Mucosa of stomach (tissue), 1 donor: Measurements from ENCODE around the gene EXOC6B.

Source experiments
- H3K27me3 ChIP-seq: one replicate; pipeline ENCODE4 v1.7.0; 2013; ENCODE audit warnings: mild to moderate bottlenecking, low read length; ENCODE audit not compliant: control insufficient read depth, insufficient read depth
- H3K36me3 ChIP-seq: one replicate; pipeline ENCODE4 v1.7.0; 2013; ENCODE audit warnings: low read length; ENCODE audit not compliant: control insufficient read depth, insufficient read depth
- H3K4me1 ChIP-seq: one replicate; pipeline ENCODE4 v1.7.0; 2013; ENCODE audit warnings: mild to moderate bottlenecking, low read length; ENCODE audit not compliant: control insufficient read depth, insufficient read depth
- H3K4me3 ChIP-seq: one replicate; pipeline ENCODE4 v1.7.0; 2013; ENCODE audit warnings: low read length
- H3K9ac ChIP-seq: one replicate; pipeline ENCODE4 v1.7.0; 2013; ENCODE audit warnings: mild to moderate bottlenecking, low read length, moderate library complexity
- H3K9me3 ChIP-seq: one replicate; pipeline ENCODE4 v1.7.0; 2013; ENCODE audit warnings: mild to moderate bottlenecking, low read length, moderate library complexity; ENCODE audit not compliant: control insufficient read depth
- donor health status: Pancreatic carcinoma.

The EXOC6B gene

DNA sequence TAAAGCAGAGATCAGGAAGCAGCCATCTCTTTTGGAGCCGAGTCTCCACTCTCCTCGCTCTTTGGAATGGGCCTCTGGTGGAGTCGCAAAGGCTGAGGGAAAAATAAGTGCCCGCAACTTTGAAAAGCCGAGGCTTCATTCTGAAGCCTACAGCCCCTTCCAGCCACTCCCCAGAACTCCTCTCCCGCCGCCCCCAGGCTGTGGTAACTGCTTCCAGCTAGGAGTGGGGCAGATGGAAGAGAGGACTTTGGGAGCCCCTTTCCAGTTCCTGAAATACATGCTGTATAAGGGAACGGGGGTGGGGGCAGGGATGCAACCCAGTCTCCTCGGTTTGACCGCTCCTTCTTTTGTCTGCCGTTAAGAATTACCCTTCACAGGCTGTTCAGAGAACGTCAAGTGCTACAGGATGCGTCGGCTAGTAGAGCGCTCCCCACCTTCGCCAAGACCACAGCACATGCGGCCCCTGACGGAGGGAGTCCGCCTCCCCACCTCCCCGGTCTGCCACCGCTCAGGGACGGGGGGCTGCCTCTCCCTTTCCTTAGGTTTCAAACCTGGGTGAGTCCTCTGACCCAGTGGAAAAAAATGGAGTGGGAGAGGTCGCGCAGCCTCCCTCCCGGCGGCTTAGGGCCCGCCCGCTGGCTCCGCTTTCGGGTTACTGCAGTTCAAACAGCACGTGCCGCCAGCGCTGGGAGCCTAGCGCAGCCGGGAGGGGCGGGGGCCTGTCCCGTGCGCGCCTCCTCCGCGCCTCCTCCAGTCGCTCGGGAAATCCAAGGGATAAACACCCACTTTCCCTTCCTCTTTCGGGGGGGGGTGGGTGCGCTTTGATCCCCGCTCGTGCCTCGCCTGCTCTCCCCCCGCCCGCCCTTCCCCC is 683.0 kb downstream of the EXOC6B start:
- Histone ChIP-seq H3K4me3 (no peak overlapping the region), H3K36me3 (no peaks in the 10 kb centered on the region), H3K27me3 (peaks cover 76% of the 10 kb centered on the region), H3K9me3 (no peaks in the 10 kb centered on the region), H3K9ac (no peak overlapping the region), H3K4me1 (peaks cover 49% of the 10 kb centered on the region)

DNA sequence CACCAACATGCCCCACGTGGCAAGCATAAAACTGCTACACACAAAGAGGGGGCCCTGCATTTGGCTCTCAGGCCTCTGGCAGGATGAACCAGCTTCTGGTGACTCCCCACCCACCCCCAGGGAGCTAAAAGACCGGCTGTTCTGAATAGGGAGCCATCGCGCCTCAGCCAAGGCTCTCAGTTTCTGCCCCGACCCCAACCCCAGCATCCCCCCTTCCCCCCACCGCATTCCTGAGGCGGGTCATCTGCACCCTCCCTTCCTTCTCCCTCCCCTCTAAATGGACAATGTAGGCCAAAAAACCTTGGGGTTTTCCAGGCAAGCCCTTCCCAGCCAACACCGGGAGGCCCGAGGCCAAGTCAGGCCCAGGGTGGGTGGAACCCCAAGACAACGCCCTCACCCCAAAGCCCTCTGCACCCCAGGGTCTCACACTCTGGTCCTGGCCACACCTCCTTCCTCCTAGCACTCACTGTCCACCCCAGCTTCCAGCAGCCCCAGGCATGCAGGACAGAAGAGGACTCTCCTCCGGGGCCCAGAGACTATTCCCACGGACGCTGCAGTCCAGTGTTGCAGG is 683.9 kb downstream of the EXOC6B start:
- peaks cover 75% of the 10 kb centered on the region for H3K27me3 ChIP-seq
- peaks cover 45% of the 10 kb centered on the region for H3K4me1 ChIP-seq

DNA sequence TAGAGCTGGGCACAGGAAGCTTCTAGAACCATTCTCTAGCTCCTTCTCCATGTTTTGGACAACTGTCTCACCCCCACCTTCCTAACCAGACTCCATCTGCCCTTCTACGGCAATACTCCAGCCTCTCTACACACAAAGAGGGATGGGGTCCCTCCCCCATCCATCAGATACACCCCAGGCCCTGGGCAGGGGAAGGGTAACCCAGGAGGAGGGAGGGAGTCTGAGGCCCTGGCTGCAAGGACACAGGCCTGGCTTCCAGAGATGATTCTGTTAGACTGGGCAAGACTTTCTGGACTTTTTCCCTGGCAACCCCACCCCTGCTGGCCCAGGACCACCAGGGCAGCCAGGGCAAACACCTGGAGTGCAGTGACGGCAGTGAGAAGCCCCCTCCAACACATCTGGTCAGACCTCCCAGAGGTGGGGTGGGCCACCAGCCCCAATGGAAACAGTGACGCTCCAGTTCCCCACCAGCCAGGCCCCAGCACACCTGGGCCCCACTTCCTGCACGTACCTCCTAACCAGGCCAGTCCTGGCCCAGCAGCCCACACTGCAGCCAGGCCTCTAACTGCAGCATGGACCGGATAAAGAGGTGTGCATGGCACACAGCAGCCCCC is 684.7 kb downstream of the EXOC6B start:
- H3K4me1 ChIP-seq = peaks cover 37% of the 10 kb centered on the region
- H3K9ac ChIP-seq = no peak overlapping the region
- H3K9me3 ChIP-seq = no peaks in the 10 kb centered on the region
- H3K27me3 ChIP-seq = peaks cover 71% of the 10 kb centered on the region
- H3K36me3 ChIP-seq = no peaks in the 10 kb centered on the region
- H3K4me3 ChIP-seq = no peak overlapping the region

More for the DNA sequence above, 683.9 kb downstream of the EXOC6B start:
- Histone ChIP-seq H3K36me3 (no peaks in the 10 kb centered on the region), H3K9me3 (no peaks in the 10 kb centered on the region), H3K4me3 (no peak overlapping the region), H3K9ac (no peak overlapping the region)

DNA sequence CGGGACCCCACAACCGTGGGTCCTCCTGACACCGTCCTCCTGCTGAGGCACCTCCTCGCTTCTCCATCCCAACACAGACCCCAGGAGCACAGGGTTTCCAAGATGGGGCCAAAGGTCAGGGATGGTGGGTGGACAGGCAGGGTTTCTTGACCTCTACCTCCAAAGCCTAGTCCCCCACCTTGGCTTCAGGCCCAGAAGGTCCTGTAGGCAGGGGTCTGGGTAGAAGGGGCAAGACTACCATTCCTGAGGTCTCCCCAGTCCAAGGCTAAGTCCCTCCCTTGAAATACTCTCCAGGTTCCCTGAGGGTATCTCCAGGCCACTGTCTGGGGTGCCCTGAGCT is 685.2 kb downstream of the EXOC6B start:
- H3K9me3 ChIP-seq = no peaks in the 10 kb centered on the region
- peaks cover 33% of the 10 kb centered on the region for H3K4me1 ChIP-seq
- peaks cover 66% of the 10 kb centered on the region for H3K27me3 ChIP-seq
- H3K9ac ChIP-seq = no peak overlapping the region
- H3K36me3 ChIP-seq = no peaks in the 10 kb centered on the region
- no peak overlapping the region for H3K4me3 ChIP-seq

DNA sequence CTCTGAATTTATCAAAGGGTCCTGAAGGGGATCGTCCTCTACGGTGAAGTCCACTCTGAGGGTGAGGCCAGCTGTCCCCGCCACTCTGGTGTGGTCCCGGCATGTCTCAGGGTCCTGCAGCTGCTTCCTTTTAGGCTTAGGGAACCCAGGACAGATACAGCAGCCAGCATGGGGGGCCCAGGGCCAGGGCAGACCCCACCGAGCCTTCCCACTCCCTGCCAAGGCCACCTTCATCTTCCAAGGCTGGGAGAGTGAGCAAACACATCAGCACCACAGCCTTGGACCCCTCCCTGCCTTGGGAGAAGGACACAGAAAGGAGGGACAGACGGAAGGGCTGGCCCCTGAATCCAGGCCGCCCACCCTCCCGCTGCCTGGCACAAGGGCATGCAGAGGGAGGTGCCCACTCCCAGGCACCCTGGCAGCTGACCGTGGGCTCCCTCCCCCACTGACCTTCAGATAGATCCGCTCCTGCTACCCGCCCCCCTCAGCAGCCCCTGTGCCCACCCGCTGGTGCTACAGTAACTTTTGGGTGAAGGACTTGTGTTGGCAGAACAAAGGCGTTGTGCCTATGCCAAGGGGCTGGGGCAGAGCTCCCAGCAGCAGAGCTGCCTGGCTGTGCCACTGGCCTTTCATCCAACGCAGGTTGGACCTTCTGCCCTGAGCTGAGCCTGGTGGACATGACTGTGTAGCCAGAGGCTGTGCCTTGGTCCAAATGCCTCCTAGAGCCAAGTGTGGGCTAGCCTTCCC is 685.8 kb downstream of the EXOC6B start:
- Histone ChIP-seq H3K36me3 (no peaks in the 10 kb centered on the region), H3K4me3 (no peak overlapping the region), H3K9ac (no peak overlapping the region), H3K4me1 (peaks cover 29% of the 10 kb centered on the region), H3K27me3 (peaks cover 60% of the 10 kb centered on the region), H3K9me3 (no peaks in the 10 kb centered on the region)

DNA sequence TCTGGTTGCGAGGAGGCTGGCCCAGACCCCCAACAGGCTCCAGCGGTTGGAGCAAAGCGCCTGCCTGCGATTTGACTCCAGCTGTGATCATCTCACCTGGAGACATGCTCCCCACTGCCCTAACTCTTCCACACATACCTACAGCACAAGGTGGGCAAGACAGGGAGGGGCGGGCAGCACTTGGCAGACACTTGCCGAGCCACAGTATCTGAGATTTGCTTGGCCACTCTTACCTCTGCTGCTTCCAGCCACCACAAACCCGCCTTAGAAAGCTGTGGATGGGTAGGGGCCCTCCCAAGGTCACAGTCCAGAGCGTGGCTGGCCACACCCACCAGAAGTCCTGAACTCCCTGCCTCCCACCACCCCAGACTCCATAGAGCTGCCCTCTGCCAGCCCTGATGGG is 686.4 kb downstream of the EXOC6B start:
- H3K4me3 ChIP-seq = no peak overlapping the region
- H3K9ac ChIP-seq = no peak overlapping the region
- peaks cover 23% of the 10 kb centered on the region for H3K4me1 ChIP-seq
- H3K36me3 ChIP-seq = no peaks in the 10 kb centered on the region
- H3K9me3 ChIP-seq = no peaks in the 10 kb centered on the region
- H3K27me3 ChIP-seq = peaks cover 55% of the 10 kb centered on the region

DNA sequence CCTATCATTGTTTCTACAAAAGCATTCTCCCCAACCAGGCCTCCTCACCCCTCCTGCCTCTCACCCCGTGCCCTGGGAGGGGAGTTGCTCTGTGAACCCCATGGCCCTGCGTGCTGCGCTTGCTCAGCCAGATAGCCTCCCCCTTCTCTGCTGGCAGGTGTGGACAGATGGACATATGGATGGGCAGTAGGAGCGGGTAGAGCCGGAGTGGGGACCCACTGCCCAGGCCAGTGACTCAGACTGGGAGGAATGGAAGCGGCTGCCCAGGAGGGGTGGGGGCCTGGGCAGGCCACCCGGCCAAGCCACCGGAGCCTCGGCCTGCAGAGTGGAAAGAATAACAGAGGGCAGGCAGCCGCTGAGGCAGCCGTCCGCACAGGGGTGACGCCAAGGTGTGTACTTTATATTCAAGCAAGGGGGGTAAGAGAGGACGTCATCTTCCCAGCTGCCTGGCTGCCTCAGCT is 686.9 kb downstream of the EXOC6B start:
- H3K4me1 ChIP-seq = peaks cover 23% of the 10 kb centered on the region
- H3K9ac ChIP-seq = no peak overlapping the region

DNA sequence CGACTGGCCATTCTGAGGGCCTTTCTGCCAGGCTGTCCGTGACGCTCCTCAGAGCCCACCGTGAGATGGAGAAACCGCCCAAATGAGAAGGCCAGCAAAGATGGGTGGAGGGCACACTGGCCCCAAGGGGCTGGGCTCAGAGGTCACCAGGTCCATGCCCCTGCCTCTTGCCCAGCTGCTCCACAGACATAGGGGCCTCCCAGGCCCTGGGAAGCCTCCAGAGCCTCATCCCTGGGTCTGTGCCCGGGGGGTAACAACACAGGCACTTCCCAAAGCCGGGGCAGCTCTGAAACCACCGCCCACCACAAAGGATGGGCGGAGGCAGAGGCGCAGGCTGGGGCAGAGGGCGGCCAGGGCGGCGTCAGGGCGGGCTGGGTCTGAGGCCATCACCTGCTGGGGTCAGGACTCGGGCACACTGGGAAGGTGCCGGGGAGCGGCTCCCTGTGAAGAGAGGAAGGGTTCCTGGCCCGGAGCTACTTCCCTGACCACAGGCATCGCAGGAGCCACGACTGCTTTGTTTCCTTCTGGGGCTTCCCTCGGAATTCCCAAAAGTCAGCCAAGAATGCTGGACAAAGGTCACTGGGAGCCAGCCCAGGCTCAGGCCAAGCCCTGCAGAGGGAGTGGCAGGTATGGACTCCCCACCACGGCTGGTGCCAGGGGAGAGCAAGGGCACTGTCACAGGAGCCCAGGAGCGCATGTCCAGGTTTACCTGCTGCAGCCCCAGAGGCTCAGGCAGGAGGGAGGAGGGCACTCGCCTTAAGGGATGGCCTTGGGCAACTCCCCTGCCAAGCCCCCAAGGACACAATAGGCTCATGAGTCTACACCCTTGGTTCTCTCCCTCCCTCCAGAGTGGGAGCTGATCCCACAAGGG is 687.6 kb downstream of the EXOC6B start:
- H3K36me3 ChIP-seq = no peaks in the 10 kb centered on the region
- H3K4me3 ChIP-seq = no peak overlapping the region
- H3K9ac ChIP-seq = no peak overlapping the region
- H3K27me3 ChIP-seq = peaks cover 45% of the 10 kb centered on the region
- H3K4me1 ChIP-seq = peaks cover 17% of the 10 kb centered on the region
- no peaks in the 10 kb centered on the region for H3K9me3 ChIP-seq

More for the DNA sequence above, 686.9 kb downstream of the EXOC6B start:
- H3K9me3 ChIP-seq = no peaks in the 10 kb centered on the region
- peaks cover 52% of the 10 kb centered on the region for H3K27me3 ChIP-seq
- H3K4me3 ChIP-seq = no peak overlapping the region
- H3K36me3 ChIP-seq = no peaks in the 10 kb centered on the region

DNA sequence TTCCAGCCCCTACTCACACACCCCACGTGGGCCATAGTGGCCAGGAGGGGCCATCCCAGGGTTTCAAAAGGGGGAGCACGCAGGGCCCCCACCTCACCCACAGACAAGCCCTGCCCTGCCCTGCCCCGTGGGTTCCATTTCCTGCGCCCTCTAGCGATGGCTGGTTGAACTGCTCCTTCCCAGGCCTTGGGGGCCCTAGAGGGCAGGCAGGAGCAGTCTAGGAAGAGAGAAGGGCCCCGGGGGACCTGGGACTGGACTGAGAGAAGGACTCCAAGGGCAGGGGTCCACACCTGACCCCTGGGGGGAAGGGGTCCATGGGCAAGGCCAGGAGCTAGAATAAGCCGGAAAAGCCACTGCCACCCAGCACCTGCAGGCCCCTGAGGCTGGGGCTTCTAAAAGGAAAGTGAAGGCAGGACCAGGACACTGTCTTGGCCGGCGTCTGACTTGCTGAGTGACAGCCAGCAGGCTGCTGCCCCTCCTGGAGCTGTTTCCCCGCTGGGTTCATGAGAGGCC is 688.3 kb downstream of the EXOC6B start:
- Histone ChIP-seq H3K9me3 (no peaks in the 10 kb centered on the region), H3K27me3 (peaks cover 39% of the 10 kb centered on the region), H3K9ac (no peak overlapping the region), H3K4me1 (peaks cover 17% of the 10 kb centered on the region), H3K4me3 (no peak overlapping the region), H3K36me3 (no peaks in the 10 kb centered on the region)

DNA sequence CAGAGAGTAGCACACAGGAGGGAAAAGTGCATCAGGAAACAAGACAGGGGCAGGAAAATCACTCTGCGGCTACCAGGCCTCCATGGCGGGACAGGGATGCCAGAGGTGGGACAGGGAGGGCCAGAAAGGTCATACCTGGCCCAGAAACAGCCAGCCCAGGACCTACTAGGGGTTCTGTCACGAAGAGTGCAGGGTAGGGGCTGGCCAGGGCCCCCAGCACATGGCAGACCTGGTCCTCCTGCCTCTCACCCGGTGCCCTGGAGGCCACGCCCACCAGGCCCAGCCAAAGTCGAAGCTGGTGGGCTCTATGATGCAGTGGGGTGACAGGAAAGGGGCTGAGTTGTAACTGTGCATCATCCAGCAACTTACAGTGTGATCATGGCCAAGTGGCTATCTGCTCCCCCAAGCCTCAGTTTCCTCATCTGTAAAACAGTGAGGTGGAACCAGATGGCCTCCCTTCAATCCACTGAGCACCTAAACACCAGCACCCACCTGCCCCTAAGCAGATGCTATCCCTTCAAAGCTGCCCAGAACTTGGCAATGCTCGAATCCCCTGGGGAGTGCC is 688.8 kb downstream of the EXOC6B start:
- H3K9ac ChIP-seq = no peak overlapping the region
- no peak overlapping the region for H3K4me3 ChIP-seq
- H3K4me1 ChIP-seq = peaks cover 17% of the 10 kb centered on the region
- no peaks in the 10 kb centered on the region for H3K36me3 ChIP-seq
- no peaks in the 10 kb centered on the region for H3K9me3 ChIP-seq
- peaks cover 37% of the 10 kb centered on the region for H3K27me3 ChIP-seq

DNA sequence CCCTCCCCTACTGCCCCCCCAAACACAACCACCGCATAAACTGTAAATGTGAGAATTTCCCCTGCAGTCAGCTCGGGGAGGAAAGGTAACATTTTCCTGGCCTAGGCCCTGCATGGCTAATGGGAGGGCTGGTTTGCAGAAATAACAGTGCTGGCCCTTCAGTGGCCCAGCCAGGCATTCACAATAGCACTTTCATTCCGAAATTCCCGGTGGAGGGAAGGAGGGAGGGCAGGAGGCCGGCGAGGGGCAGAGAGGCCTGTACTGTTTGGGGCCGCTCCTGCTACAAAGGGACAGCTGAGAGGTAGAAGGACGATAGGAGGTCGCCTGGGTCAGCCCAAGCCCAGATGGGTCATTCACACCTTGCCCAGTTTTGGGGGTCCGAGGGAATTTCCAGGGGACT is 689.5 kb downstream of the EXOC6B start:
- Histone ChIP-seq H3K9ac (no peak overlapping the region), H3K9me3 (no peaks in the 10 kb centered on the region), H3K4me3 (no peak overlapping the region), H3K27me3 (peaks cover 37% of the 10 kb centered on the region), H3K36me3 (no peaks in the 10 kb centered on the region), H3K4me1 (peaks cover 17% of the 10 kb centered on the region)
